ENCODE results near the gene ADGRB3.

Gene ADGRB3

DNA sequence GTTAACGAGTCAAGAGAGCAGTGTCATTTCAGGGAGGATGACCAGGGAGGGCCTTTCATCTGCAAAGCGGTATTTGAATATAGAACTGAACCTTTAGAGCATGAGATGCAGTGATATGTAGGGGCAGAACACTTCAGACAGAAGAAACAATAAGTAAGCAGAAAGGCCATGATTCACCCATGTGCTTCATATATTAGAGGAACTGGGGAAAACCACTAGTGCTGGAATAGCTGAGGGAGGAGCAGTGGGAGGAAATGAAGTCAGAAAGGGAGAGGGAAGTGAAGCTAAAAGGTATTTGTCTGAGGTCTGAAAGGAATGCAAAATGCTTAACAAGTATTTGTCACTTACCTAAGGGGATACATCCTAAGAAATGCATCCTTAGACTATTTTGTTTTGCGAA is 391.2 kb downstream of the ADGRB3 start:
- DNase-seq (ENCODE audit: low read depth, low spot score) = no peak

DNA sequence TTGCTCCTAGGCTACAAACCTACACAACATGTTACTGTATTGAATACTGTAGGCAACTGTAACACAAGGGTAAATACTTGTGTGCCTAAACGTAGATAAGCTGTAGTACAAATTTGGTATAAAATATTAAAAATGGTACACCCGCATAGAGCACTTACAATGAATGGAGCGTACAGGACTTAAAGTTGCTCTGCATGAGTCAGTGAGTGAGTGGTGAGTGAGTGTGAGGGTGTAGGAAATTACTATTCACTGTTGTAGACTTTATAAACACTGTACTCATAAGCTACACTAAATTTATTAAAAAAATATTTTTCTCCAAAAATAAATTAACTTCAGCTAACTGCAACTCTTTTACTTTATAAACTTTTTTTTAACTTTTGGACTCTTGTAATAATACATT is 391.6 kb downstream of the ADGRB3 start:
- DNase-seq (ENCODE audit: low read depth, low spot score) = no peak

DNA sequence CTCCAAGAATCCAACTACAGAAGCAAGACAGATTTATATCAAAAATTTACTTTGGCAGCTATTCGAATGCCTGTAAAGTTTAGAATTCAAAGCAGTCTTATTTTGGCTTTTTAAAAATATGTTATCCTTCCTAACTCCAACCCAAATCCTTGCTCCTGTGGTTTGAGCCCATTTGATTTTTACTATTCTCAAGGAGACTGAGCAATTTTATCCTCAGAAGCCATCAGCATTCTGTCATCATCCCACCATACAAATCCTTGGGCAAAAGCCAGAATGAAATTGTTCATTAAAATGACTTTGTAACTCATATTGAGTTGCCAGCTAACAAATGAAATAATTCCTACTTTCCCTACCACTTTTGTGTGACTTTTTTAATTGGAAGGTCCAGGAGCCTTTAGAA is 392.8 kb downstream of the ADGRB3 start:
- no peak for DNase-seq (ENCODE audit: low read depth, low spot score)

DNA sequence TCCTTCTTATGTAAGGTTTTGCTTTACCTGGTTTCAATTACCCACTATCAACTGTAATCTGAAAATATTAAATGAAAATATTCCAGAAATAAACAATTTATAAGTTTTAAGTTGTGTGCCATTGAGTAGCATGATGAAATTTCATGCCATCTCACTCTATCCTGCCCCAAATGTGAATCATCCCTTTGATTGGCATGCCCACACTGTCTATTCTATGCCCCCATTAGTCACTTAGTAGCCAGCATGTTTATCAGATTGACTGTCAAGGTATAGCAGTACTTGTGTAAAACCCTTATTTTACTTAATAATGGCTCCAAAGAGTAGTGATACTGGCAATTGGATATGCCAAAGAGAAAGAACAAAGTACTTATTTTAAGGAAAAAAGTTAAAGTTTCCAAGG is 403.8 kb downstream of the ADGRB3 start:
- no peak for DNase-seq (ENCODE audit: low read depth, low spot score)

DNA sequence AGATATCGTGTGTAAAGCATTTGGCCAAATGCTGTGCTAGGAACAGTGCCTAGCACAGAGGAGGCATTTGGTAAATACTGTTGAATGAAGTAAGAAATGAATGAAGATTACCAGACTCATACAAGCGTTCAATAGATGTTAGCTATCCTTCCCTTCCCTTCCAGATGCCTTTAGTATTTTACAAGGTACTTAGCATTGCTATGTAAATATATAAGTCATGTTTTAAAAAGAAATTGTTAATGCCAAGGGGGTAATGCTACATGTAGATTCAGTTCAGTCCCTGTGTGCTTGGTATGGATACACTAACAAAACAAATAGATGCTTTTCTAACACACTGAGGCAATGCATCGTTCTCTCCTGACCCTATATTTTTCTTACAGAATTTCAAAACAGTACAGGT is 407.2 kb downstream of the ADGRB3 start:
- no peak for DNase-seq (ENCODE audit: low read depth, low spot score)

DNA sequence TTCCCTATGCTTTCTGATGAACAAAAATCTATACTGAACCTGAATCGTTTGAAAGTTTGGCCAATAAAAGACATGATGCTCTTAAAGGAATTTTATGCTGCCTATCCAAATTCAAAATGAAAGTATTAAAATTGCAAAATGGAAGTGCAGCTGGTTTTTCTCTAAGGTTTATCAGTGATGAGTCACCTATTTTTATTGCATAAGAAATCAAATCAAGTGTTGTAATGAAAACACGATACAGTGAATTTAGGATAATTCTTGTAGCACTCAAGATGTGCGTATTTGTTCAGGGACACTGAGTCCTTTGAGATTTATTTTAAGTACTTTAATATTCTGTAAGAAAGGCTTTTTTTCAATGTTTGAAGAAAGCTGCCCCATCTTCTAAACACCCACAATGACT is 409.5 kb downstream of the ADGRB3 start:
- no peak for DNase-seq (ENCODE audit: low read depth, low spot score)

DNA sequence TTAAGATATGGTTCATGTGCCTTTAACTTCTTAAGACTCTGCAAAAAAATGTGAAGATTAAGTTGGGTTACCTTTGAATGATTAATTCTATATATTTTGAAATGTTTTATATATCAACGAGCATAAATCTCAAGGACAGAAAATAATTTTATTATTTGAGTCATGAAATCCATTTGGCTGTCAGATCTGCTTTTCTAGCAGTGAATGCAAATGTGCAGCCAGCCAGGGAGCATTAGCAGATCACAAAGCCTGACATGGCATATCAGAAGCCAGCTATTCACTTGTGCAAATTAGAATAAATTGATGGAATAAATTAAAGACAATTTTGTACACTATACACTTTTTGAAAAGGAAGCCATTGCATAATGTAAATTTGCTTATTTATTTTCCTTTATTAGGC is 424.3 kb downstream of the ADGRB3 start:
- no peak for DNase-seq (ENCODE audit: low read depth, low spot score)

DNA sequence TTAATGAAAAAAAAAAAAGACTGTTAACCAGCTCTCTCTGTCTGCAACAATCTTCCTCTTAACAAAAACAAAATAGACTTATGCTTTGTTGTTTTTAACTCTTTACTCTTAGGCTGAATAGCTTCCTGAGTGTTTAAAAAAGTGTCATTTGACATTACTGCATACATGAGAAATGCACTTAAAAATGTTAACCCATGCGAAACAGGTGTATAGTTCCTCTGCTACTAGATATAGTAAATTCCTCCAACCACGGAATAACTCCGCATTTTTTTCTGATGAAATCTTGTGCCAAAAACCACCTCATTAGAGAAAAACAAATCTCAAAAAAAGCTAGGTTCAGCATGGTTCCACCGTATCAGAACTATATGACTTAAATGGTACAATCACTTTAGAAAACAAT is 426.0 kb downstream of the ADGRB3 start:
- DNase-seq (ENCODE audit: low read depth, low spot score) = no peak

DNA sequence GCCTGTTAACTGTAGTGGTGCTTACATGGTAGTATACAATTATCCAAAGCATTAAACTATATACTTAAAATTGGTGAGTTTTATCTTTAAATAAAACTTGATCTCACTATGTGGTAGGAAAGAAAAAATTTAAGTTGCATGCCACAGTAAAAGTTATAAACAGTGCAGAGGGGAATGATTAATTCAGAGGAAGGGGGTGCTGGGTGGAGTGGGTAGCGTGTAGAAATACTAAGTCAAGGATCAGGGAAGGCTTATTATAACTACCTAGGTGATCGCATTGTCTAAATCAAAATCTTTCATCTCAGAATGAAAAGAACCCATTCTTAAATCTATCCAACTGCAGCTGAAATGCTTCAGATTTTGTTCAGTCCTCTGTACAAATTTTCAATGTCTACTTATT is 428.3 kb downstream of the ADGRB3 start:
- no peak for DNase-seq (ENCODE audit: low read depth, low spot score)

DNA sequence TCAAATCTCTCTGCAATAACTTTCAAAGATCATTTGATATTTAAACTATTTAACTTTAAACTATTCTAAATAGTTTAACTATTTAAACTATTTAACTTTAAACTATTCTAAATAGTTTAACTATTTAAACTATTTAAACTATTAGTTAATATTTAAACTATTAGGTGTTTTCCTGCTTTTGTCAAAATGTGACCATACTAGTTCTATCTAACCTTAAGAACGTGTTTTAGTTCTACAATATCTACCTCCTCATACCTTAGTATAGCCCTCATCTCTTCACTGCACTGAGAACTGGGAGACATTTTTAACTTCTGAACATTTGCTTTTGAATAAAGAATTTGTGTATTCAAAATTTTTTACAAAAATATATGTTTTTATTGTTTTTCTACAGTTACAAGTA is 429.1 kb downstream of the ADGRB3 start:
- DNase-seq (ENCODE audit: low read depth, low spot score) = no peak

DNA sequence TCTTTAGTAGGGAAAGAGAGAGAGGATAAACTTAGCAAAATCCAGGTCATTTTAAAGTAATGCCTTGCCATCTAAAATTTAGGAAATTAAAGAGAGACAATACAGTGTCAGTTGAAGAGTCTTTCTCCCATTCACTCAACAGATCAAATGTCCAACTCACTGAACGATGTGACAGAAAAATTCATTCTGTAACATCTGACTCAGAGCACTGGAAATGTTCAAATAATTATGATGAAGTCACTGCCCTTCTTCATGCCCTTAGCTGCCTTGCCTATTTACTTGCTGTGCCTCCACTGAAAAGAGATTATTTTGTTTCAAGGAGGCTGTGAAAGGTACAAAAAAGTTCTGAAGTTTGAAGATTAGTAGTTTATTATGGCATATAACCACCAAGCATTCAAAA is 434.8 kb downstream of the ADGRB3 start:
- DNase-seq (ENCODE audit: low read depth, low spot score) = no peak

DNA sequence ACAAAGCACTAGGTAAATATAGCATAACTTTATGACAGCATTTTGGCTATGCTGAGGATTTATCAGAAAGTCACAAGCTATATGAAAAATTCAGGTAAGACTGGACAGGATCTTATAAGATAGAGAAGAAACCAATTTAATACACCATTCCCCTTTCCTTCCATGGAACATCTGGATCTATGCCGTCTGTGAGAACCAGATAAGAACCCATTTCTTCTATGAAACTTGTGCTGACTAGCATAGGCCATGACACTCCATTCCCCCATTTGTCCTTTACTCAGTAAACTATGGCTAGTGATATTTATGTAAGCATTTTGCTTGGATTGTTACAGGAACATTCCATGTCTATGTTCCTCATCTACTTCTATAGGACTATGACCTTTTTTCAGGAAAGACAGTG is 437.7 kb downstream of the ADGRB3 start:
- no peak for DNase-seq (ENCODE audit: low read depth, low spot score)

DNA sequence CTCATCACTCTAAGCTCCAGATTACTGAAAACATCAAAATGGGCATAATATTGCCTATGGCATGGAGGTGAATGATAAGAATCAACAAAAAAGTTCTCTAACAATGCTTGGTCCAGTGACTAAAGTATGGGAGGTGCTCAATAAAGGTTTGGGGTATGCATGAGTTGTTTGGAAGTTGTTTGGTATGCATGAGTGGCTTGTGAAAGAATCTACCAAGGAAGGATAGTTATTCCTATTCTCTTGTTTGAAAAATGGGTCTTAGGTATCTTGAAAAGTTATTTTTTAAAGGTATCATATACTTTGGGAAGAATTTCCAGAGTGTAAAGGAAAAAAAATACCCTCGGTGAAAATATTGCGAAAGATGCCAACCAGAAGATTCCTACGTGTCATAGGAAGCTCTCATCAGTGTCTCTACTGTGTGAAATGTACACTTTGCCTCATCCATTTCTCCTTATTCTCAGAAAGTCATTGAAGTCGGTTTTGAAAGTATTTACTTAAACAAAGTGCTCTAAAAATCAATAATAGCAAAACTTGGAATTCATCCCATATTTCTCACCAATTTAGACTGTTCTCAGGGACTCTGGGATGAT is 449.8 kb downstream of the ADGRB3 start:
- DNase-seq (ENCODE audit: low read depth, low spot score) = no peak

DNA sequence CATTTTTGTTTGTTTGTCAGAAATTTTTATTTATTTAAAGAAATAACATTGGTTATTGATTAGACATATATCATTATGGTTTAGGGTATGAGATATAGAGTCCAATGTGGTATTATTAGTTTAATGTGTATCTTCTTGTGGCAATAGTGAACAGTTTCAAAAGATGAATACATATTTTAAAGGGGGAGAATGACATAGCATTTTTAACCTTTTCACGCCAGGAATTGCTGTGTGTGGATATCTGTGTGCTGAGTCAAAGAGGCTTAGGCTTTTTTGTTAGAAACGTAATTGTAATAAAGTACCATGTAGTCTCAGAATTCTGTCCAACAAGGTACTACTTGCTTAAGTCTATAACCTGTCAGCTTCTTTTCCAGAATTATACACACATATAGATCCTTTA is 451.6 kb downstream of the ADGRB3 start:
- no peak for DNase-seq (ENCODE audit: low read depth, low spot score)

DNA sequence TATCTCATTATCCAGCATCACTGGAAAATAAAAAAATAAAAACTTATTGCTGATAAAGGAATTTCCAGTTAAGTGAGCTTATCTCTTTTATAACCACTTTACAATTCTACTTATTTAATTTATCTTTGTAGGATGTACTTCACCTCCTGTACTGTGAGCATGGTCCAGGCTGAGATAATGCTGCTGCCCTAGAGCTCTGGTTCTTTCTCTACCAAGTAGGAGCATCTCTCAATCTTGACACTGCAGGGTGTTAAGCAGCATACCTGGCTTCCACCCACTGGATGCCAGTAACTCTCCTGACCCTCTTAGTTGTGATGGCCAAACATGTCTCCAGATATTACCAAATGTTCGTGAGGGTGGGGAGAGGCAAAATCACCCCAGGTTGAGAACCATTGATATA is 454.5 kb downstream of the ADGRB3 start:
- DNase-seq (ENCODE audit: low read depth, low spot score) = no peak

DNA sequence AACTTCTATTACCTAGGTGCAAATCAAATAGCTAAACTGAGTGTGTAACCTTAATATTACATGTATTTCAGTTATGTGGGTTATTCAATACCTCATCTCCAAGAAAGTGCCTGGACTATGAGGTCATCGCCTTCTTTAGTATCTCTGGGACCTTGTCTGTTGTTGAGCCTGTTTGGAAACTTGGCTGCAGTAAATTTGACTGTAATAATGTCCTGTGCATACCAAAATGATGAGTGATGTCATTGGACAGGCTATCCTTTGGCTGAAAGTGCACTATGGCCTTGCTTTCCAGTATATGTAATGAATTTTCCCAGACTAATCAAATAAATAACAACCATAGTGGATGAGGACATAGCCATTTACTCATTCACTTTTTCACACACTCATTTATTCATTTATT is 455.1 kb downstream of the ADGRB3 start:
- no peak for DNase-seq (ENCODE audit: low read depth, low spot score)

DNA sequence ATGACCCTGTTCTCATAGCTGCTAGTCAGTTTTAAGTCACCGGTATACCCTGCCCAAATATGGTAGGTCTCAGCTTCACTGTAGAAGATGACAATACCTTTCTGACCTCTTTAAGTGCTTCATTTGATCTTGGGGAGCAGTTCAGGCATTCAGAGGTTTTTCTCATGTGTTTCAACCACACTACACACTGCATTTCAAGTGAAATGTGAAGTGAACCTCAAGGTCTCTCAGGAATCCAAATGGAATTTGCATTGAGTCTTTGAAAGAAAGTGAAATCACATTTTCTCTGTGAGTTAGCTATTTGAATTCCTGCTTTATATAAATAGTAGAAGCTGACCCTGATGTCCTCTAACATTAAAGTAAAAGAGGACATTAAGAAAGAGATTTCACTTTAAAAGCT is 461.6 kb downstream of the ADGRB3 start:
- no peak for DNase-seq (ENCODE audit: low read depth, low spot score)

DNA sequence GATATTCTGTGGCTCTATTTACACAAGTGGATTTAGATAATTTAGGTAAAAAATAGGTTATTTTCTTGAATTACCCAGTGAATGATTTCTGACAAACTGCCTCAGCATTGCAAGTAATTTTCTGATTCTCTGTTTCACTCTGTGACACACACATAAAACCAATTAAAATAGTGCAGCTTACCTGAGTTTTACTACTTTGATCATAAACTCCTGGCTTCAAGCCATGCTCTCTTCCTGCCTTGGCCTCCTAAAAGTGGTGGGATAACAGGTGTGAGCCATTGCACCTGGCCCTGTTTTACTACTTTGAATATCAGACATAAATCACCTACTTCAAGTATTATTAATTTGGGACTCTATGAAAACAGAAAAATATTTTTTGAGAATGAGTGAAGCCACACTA is 462.9 kb downstream of the ADGRB3 start:
- no peak for DNase-seq (ENCODE audit: low read depth, low spot score)

DNA sequence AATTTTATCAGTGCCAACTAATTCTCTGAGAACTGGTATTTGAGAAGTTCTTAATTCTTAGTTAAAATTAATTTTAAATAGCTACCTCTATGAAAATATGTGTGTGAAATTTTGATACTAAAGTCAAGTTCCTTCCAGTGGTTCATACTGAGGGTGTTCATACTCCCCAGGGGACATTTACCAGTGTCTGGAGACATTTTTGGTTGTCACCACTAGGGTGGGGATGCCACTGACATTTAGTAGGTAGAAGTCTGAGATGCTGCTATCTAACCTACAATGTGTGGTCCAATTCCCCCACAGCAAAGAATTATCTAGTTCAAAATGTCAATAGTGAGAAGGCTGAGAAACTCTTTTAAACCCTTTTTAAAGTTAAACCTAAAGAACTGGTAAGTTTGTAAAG is 463.8 kb downstream of the ADGRB3 start:
- no peak for DNase-seq (ENCODE audit: low read depth, low spot score)

DNA sequence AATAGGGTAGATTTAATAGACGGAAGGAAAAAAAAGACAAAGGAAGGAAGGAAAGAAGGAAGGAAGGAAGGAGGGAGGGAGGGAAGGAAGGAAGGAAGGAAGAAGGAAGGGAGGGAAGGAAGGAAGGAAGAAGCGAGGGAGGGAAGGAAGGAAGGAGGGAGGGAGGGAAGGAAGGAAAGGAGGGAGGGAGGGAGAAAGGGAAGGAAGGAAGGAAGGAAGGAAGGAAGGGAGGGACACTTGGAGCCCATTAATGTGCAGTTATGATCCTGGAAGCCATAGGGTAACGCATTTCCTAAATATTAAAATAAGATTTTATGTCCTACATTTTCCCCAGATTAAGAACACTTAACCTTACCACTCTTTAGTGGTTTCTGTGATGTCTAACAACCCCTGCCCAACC is 465.7 kb downstream of the ADGRB3 start:
- DNase-seq (ENCODE audit: low read depth, low spot score) = no peak

DNA sequence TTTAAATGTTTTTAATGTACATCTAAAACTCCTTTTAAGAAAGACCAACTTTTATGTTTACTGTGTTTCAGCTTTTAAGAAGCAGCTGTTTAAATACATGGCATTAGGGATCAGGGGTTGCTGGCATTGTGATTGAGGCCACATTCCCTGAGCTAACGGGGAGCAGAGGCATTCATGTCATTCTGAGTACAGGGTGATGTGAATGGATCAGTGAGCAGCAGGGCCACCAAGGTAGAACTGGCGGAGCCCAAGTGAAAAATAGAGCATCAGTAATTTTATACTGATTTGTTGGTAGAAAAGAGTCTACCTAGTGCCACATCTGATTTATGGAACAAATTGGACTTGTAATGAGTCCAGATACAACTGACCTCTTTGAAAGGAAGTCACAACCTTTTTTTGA is 467.3 kb downstream of the ADGRB3 start:
- DNase-seq (ENCODE audit: low read depth, low spot score) = no peak

DNA sequence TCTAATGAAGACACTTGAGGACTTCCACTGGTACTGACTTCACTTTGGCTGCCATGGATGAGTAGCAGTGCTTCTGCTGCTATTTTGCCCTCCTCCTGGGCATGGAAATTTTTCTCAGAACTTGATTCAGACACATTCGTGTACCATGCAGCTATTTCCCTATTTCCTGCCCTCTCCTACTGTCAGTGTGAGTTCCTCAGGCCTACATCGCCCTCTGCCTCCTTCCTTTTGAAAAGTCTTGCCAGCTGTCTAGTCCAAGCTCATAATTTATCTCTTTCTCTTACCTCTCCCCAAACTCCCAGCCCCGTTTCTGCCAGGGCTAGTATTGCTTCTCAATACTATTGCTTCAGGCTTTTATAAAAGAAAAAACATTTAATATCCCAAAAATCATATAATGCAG is 470.2 kb downstream of the ADGRB3 start:
- DNase-seq (ENCODE audit: low read depth, low spot score) = no peak

DNA sequence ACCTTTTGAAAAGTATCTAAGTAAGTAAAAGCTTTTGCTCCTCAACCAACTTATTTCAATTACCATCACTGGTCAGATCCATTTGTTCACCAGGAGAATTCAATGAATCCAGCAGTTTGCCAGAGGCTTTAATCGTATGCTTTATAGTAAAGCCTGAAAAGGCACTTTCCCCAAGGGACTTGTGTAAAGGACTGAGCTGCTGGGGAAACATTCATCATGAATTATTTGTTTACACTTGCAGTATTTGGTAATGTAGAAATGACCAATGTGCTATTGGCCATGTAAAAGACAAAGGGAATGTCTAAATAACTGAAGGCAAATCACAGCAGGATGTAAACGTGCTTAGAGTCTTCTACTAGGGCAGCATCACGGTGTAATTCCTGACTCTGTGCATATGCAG is 471.4 kb downstream of the ADGRB3 start:
- no peak for DNase-seq (ENCODE audit: low read depth, low spot score)

DNA sequence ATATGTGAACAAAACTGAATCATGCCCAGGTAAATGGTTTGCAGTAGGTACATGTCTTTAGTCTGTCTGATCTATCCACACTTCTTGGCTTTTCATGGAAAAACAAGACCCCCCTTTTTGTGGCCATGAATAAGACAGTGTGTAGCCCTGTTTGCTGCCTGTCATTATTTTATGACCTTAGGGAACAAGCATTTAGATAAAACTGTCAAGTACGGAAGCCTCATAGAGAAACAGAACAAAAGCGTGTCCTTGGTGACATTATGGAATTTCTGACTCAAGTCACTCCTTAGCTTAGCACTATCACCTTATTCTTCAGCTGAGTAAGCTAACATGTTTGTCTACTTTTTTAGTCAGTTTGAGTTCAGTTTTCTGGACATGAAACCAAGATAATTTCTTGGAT is 476.2 kb downstream of the ADGRB3 start:
- no peak for DNase-seq (ENCODE audit: low read depth, low spot score)

DNA sequence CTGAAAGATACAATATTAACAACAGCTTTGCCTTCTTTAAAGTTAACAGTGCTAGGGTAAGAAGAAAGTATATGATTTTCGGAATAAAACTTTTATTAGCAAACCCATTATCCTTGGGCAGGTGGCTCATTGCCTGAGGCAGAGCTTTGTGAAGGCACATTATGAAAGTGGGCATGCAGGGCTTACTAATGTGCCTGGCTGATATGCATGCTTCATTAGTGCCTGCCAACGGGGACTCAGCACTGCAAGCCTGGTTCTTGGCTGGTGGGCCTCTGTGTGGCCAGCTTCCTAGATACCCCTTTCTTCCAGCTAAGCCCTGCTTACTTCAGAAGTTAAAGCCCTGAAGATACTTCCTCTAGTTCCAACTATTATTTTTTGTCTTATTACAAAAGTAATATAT is 481.6 kb downstream of the ADGRB3 start:
- no peak for DNase-seq (ENCODE audit: low read depth, low spot score)

Data from iPS DF 19.7 (cell line).